Heart left ventricle (tissue), 16 donors: Measurements from ENCODE around the gene CSNK1E. TPM values are rescaled to one million over a fixed set of nuclear protein-coding genes. Genes with fewer than 3 reads are reported as not detected.

Experiments used
- ATAC-seq, 4 donors: fragments of 200-7000 bp; cut with Tn5 transposase; one replicate each; pipeline ENCODE4 v1.9.1; 2020 to 2022; ENCODE audit warnings: moderate library complexity in 4 of 4, mild to moderate bottlenecking in 3 of 4, moderate number of reproducible peaks in 1 of 4
- DNase-seq, 5 donors: peaks; one replicate each; pipeline ENCODE4 v3.0.0-alpha.2; 2020
- H3K27ac ChIP-seq, 12 donors: fragments of 200-600 bp; sonication (generic) in 4 of 12; one replicate each; pipeline versions ENCODE4 v1.5.0 to v1.8.0; 2016 to 2022; ENCODE audit warnings: mild to moderate bottlenecking in 2 of 12
- H3K27me3 ChIP-seq, 9 donors: fragments of 200-600 bp; sonication (generic) in 2 of 9; one replicate each; pipeline versions ENCODE4 v1.5.1 to v1.8.0; 2016 to 2022; ENCODE audit warnings: mild to moderate bottlenecking in 3 of 9
- H3K36me3 ChIP-seq, 9 donors: fragments of 200-600 bp; sonication (generic) in 2 of 9; one replicate each; pipeline versions ENCODE4 v1.5.0 to v1.8.0; 2018 to 2022; ENCODE audit warnings: mild to moderate bottlenecking in 2 of 9
- H3K4me1 ChIP-seq, 12 donors: fragments of 200-600 bp; sonication (generic) in 4 of 12; one replicate each; pipeline versions ENCODE4 v1.5.0 to v1.8.0; 2016 to 2022; ENCODE audit warnings: mild to moderate bottlenecking in 3 of 12
- H3K4me3 ChIP-seq, 12 donors: fragments of 200-600 bp; sonication (generic) in 4 of 12; one replicate each; pipeline versions ENCODE4 v1.5.0 to v1.8.0; 2017 to 2022; ENCODE audit warnings: mild to moderate bottlenecking in 9 of 12, moderate library complexity in 4 of 12
- H3K9me3 ChIP-seq, 12 donors: fragments of 200-600 bp; sonication (generic) in 4 of 12; one replicate each; pipeline versions ENCODE4 v1.5.0 to v1.8.0; 2016 to 2022; ENCODE audit warnings: mild to moderate bottlenecking in 1 of 12
- CTCF ChIP-seq, 12 donors: fragments of 200-600 bp; sonication (generic) in 4 of 12; IDR thresholded peaks; one replicate each; pipeline versions ENCODE4 v1.5.0 to v1.8.0; 2018 to 2022; ENCODE audit warnings: antibody characterized with exemption in 12 of 12, mild to moderate bottlenecking in 5 of 12
- POLR2A ChIP-seq, 2 donors: fragments of 450-650 bp; IDR thresholded peaks; one replicate each; pipeline ENCODE4 v1.6.1; 2017; ENCODE audit warnings: antibody characterized with exemption in 2 of 2, mild to moderate bottlenecking in 2 of 2, moderate library complexity in 2 of 2
- WGBS, 4 donors: extraction: QIAGEN DNeasy Blood & Tissue Kit in 2 of 4; methylation state at CpG; one replicate each; pipeline versions ENCODE4 v1.1.5 to v1.1.7; 2013 to 2018; 5-methylcytosine and 5-hydroxymethylcytosine counted together
- intact Hi-C, 10 donors: fragments of 100-400 bp; cut with DNase I; formaldehyde crosslinking; loops; one replicate each; pipeline versions ENCODE4 v1.11.1 to v1.14.2; 2022
- polyA plus RNA-seq, 2 donors: library from polyadenylated mRNA; stranded (reverse); fragments of 200-250 nt; gene quantifications; one replicate each; pipeline ENCODE4 v1.2.3, GENCODE V29; 2013
- total RNA-seq, 9 donors: library from RNA; depleted of rRNA in 2 of 9; stranded (reverse); fragments of >200 nt in 2 of 9; fragmentation: NEBNext Ultra II Directional in 3 of 9; extraction: Animal tissue kit (Norgen Biotek cat#: 25700) in 3 of 9; gene quantifications; one replicate each; pipeline versions ENCODE4 v1.1.0 to v1.2.4, GENCODE V29; 2016 to 2023
- donor health status: ischemic (EF 13 %, LVEDD 7.1; RV severe dilation, severe dysfunction).
- donor health status: healthy with polysubstance abuse.
- donor health status: DM: no; HTN: yes; CAD: no.
- donor health status: DM: no; HTN: no; CAD: no.
- donor health status: ischemic (EF 25% LVEDD 6.9; RV normal size, moderate dysfunction).
- donor health status: ischemic (EF 25% LVEDD 5.7; RV mildly dilated, moderate dysfunction).
- donor health status: healthy.
- donor health status: DM: yes; HTN: yes; CAD: no.
- donor health status: ischemic (EF 35%, LVEDD 5.7; RV mildly dilated, moderate dysfunction).
- donor health status: nonischemic (EF 11% LVEDD 7.7; RV severe dilation, severe dysfunction).
- donor health status: DM: yes; HTN: yes; CAD: no.
- donor health status: PGD.
- donor health status: ischemic (EF 29% LVEDD 5.4; RV normal size, mild dysfunction).
- donor health status: nonischemic (EF 23%, LVEDD 6.1; RV moderate dilation, normal function).

Gene CSNK1E
- total and polyA plus RNA-seq, 11 donors, result 59.7 to 125 (median 72.6) TPM

GRCh38 chr22:38350444-38351359 lies 33.5 kb upstream of the CSNK1E start:
- DNase-seq (peak in 1 of 5 donors; percentile 34), ATAC-seq (peak in 1 of 4 donors; percentile 16)
- no peak for TF ChIP-seq POLR2A (IDR thresholded peaks at IDR 0.05)
- no peak for TF ChIP-seq CTCF (IDR thresholded peaks at IDR 0.05)
- Histone ChIP-seq H3K27me3 (peaks cover 0 to 12% (median 0%) of the 10 kb centered on the region in 9 donors), H3K27ac (no peak overlapping the region), H3K4me3 (no peak overlapping the region), H3K36me3 (peaks cover 0 to 29% (median 13%) of the 10 kb centered on the region in 9 donors), H3K4me1 (peaks cover 0 to 11% (median 4%) of the 10 kb centered on the region in 12 donors), H3K9me3 (no peaks in the 10 kb centered on the region)
- 78 to 86% (median 80%) methylated on average over 9 of the region's 9 CpGs for whole genome bisulfite sequencing, 4 donors
- intact Hi-C loops, result loop anchor here in 8 of 10 donors (5.0 to 10.0 kb wide), 7 partner anchors 46 to 298 kb away; partner anchors contain the start of genes PICK1 (in 3 of the 8) and BAIAP2L2 (in 1 of the 8)

- Histone ChIP-seq H3K36me3 (peaks cover 0 to 11% (median 0%) of the 10 kb centered on the region in 9 donors), H3K27me3 (peaks cover 0 to 18% (median 0%) of the 10 kb centered on the region in 9 donors), H3K4me3 (no peak overlapping the region), H3K27ac (no peak overlapping the region), H3K9me3 (no peaks in the 10 kb centered on the region), H3K4me1 (peaks cover 0 to 11% (median 4%) of the 10 kb centered on the region in 12 donors)
- ATAC-seq, result peak in 1 of 4 donors; percentile 9
- WGBS, 4 donors, result 75 to 86% (median 80%) methylated on average over 12 to 14 of the region's 14 CpGs
- peak in 1 of 5 donors; percentile 42 for DNase-seq
- TF ChIP-seq CTCF (IDR thresholded peaks at IDR 0.05), result no peak
- TF ChIP-seq POLR2A (IDR thresholded peaks at IDR 0.05), result no peak
- intact Hi-C loops, result loop anchor here in 4 of 10 donors (10.0 kb wide), 4 partner anchors 84 to 294 kb away; partner anchors contain the start of genes BAIAP2L2 (in 1 of the 4) and PICK1 (in 1 of the 4)
These were observed 31.7 kb upstream of the CSNK1E start for GRCh38 chr22:38348751-38349496.

GRCh38 chr22:38347944-38348750 lies 30.9 kb upstream of the CSNK1E start:
- intact Hi-C loops, result loop anchor here in 4 of 10 donors (10.0 kb wide), 4 partner anchors 83 to 293 kb away; partner anchors contain the start of genes BAIAP2L2 (in 1 of the 4) and PICK1 (in 1 of the 4)
- Histone ChIP-seq H3K4me1 (peaks cover 0 to 7% (median 1%) of the 10 kb centered on the region in 12 donors), H3K9me3 (no peaks in the 10 kb centered on the region), H3K36me3 (peaks cover 0 to 4% (median 0%) of the 10 kb centered on the region in 9 donors), H3K27me3 (peaks cover 0 to 18% (median 0%) of the 10 kb centered on the region in 9 donors), H3K4me3 (no peak overlapping the region), H3K27ac (no peak overlapping the region)
- DNase-seq (peak in 1 of 5 donors; percentile 48), ATAC-seq (peak in 2 of 4 donors; percentile 16 to 17)
- TF ChIP-seq POLR2A (IDR thresholded peaks at IDR 0.05), result no peak
- no peak for TF ChIP-seq CTCF (IDR thresholded peaks at IDR 0.05)
- WGBS, 4 donors, result 63 to 76% (median 70%) methylated on average over 11 to 14 of the region's 14 CpGs
